Measurements from ENCODE around the gene ZNF646. TPM values are rescaled to one million over a fixed set of nuclear protein-coding genes. Genes with fewer than 3 reads are reported as not detected.

Gene ZNF646
- total RNA-seq, 6 experiments from 2014 or later, result 13.0 to 16.3 (median 14.7) TPM

- Mint-ChIP-seq H3K36me3 (ENCODE audit: low read depth) (peaks cover 8% of the 10 kb centered on the region; the same call in 1 of the 2 replicates), H3K4me3 (no peak overlapping the region)
- no peak for DNase-seq
Measured at GRCh38 chr16:31043352-31043751, 30.9 kb upstream of the ZNF646 start.

GRCh38 chr16:31043898-31044481 is 30.2 kb upstream of the ZNF646 start:
- Mint-ChIP-seq H3K36me3 (ENCODE audit: low read depth) (peaks cover 8% of the 10 kb centered on the region; the same call in 1 of the 2 replicates), H3K4me1 (ENCODE audit: low read depth) (no peaks in the 10 kb centered on the region), H3K4me3 (no peak overlapping the region), H3K27ac (no peak overlapping the region), H3K9me3 (no peaks in the 10 kb centered on the region), H3K27me3 (ENCODE audit: insufficient read depth) (peaks cover 2% of the 10 kb centered on the region)
- TF ChIP-seq CTCF (IDR thresholded peaks at IDR 0.05), result no peak
- DNase-seq, result no peak

More at GRCh38 chr16:31043352-31043751, 30.9 kb upstream of the ZNF646 start:
- Mint-ChIP-seq H3K9me3 (no peaks in the 10 kb centered on the region), H3K27me3 (ENCODE audit: insufficient read depth) (no peaks in the 10 kb centered on the region; the same call in none of the 2 replicates), H3K27ac (no peak overlapping the region), H3K4me1 (ENCODE audit: low read depth) (no peaks in the 10 kb centered on the region)
- TF ChIP-seq CTCF (IDR thresholded peaks at IDR 0.05), result no peak

- Mint-ChIP-seq H3K4me3 (no peak overlapping the region), H3K9me3 (no peaks in the 10 kb centered on the region), H3K27ac (0 out of 2 replicates have a peak overlapping the region, but pooled peaks have one; percentile 29), H3K4me1 (ENCODE audit: low read depth) (peaks cover 24% of the 10 kb centered on the region), H3K36me3 (ENCODE audit: low read depth) (peaks cover 5% of the 10 kb centered on the region), H3K27me3 (ENCODE audit: insufficient read depth) (peaks cover 4% of the 10 kb centered on the region)
- DNase-seq, result no peak
- no peak for TF ChIP-seq CTCF (IDR thresholded peaks at IDR 0.05)
Measured at GRCh38 chr16:31050280-31051030, 23.8 kb upstream of the ZNF646 start.

GRCh38 chr16:31052114-31052513 is 22.1 kb upstream of the ZNF646 start:
- peak overlapping the region; percentile 61 for H3K4me3 Mint-ChIP-seq
- no peaks in the 10 kb centered on the region for H3K9me3 Mint-ChIP-seq
- H3K36me3 Mint-ChIP-seq (ENCODE audit: low read depth), result peaks cover 18% of the 10 kb centered on the region
- H3K27ac Mint-ChIP-seq, result peak overlapping the region; percentile 98
- no peak for TF ChIP-seq CTCF (IDR thresholded peaks at IDR 0.05)
- peaks cover 24% of the 10 kb centered on the region for H3K4me1 Mint-ChIP-seq (ENCODE audit: low read depth)
- peak; percentile 95 for DNase-seq
- H3K27me3 Mint-ChIP-seq (ENCODE audit: insufficient read depth), result peaks cover 4% of the 10 kb centered on the region

GRCh38 chr16:31055613-31056012 is 18.6 kb upstream of the ZNF646 start:
- H3K27me3 Mint-ChIP-seq (ENCODE audit: insufficient read depth), result peaks cover 2% of the 10 kb centered on the region
- H3K36me3 Mint-ChIP-seq (ENCODE audit: low read depth), result peaks cover 18% of the 10 kb centered on the region
- H3K4me3 Mint-ChIP-seq, result no peak overlapping the region
- TF ChIP-seq CTCF (IDR thresholded peaks at IDR 0.05), result no peak
- DNase-seq, result no peak
- H3K27ac Mint-ChIP-seq, result no peak overlapping the region
- peaks cover 24% of the 10 kb centered on the region for H3K4me1 Mint-ChIP-seq (ENCODE audit: low read depth)
- H3K9me3 Mint-ChIP-seq, result no peaks in the 10 kb centered on the region

Measured in HFFc6 (cell line).